ENCODE data around the gene HNRNPF.
"Not testable (repeated sequence)": the region's sequence is repeated elsewhere in the genome, so short reads cannot be mapped to it uniquely, and the experiment has no call there.

Gene HNRNPF, protein sequence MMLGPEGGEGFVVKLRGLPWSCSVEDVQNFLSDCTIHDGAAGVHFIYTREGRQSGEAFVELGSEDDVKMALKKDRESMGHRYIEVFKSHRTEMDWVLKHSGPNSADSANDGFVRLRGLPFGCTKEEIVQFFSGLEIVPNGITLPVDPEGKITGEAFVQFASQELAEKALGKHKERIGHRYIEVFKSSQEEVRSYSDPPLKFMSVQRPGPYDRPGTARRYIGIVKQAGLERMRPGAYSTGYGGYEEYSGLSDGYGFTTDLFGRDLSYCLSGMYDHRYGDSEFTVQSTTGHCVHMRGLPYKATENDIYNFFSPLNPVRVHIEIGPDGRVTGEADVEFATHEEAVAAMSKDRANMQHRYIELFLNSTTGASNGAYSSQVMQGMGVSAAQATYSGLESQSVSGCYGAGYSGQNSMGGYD

DNA sequence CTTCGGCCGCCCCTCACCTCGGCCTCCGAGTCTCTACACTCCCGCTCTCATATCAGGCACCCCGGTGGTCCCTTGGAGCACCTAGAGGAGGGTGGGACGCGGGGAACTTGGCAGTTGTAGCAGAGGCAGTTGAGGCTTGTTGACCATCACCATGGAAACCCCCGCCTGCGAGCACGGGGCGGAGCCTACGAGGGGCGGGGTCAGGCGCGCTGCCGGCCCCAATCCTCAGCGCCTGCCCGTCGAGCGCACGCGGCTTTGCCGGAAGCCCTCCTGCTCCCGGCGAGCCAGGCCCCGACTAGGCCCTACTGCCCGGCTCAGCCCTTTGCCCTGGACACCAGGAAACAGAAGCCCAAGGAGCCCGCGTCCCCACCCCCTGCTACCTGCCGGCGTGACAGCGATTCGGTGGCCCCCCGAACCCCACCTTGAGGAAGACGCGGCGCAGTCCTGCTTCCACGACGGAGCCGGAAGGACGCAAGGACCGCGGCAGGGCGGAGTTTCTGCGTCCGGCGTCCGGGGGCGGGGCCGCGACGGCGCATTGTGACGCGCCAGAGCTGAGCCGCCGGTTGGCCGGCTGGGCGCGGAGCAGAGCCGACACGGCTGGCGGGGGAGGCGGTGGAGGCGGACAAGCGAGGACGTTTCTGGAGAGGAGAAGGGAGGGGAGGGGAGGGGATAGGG is at the start of gene HNRNPF:
Gene HNRNPF (minus strand): TSS at position 477 of the 675 bp plus-strand sequence. CDS start 21,302 bp downstream, outside the sequence.
- Mint-ChIP-seq H3K27me3 (no peaks in the 10 kb centered on the region), H3K4me3 (peak within 1 kb of the TSS; percentile 98), H3K9me3 (ENCODE audit: low read depth) (no peaks in the 10 kb centered on the region), H3K27ac (peak within 1 kb of the TSS; percentile 100), H3K36me3 (peaks cover 7% of the 10 kb centered on the region), H3K4me1 (ENCODE audit: low read depth) (peaks cover 22% of the 10 kb centered on the region)

DNA sequence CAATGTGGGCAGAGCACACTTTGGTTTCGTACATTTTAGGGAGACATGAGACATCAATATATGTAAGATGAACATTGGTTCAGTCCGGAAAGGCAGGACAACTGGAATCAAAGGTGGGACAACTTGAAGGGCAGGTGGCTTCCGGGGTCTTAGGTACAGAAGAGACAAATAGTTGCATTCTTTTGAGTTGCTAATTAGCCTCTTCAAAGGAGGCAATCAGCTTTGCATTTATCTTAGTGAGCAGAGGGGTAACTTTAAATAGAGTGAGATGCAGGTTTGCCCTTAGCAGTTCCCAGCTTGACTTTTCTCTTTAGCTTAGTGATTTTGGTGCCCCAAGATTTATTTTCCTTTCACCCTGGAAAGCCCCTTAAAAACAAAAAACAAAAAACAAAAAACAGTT is 49.2 kb upstream of the HNRNPF start:
- no peaks in the 10 kb centered on the region for H3K36me3 Mint-ChIP-seq
- no peaks in the 10 kb centered on the region for H3K9me3 Mint-ChIP-seq (ENCODE audit: low read depth)
- no peak overlapping the region for H3K27ac Mint-ChIP-seq
- no peak overlapping the region for H3K4me3 Mint-ChIP-seq
- H3K4me1 Mint-ChIP-seq (ENCODE audit: low read depth): peaks cover 41% of the 10 kb centered on the region
- H3K27me3 Mint-ChIP-seq: no peaks in the 10 kb centered on the region

DNA sequence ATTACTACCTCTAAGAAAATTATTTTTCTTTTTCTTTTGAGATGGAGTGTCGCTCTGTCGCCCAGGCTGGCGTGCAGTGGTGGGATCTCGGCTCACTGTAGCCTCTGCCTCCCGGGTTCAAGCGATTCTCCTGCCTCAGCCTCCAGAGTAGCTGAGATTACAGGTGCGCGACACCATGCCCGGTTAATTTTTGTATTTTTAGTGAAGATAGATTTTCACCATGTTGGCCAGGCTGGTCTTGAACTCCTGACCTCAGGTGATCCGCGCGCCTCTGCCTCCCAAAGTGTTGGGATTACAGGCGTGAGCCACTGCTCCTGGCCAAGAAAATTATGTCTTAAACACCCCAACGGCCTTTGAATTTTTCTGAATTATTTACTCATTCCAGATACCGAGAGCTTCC is 47.6 kb upstream of the HNRNPF start:
- not testable (repeated sequence) for H3K36me3 Mint-ChIP-seq; H3K27me3 Mint-ChIP-seq; H3K9me3 Mint-ChIP-seq (ENCODE audit: low read depth)
- Mint-ChIP-seq H3K4me3 (peak overlapping the region; percentile 92), H3K27ac (peak overlapping the region; percentile 96), H3K4me1 (ENCODE audit: low read depth) (peaks cover 52% of the 10 kb centered on the region)

DNA sequence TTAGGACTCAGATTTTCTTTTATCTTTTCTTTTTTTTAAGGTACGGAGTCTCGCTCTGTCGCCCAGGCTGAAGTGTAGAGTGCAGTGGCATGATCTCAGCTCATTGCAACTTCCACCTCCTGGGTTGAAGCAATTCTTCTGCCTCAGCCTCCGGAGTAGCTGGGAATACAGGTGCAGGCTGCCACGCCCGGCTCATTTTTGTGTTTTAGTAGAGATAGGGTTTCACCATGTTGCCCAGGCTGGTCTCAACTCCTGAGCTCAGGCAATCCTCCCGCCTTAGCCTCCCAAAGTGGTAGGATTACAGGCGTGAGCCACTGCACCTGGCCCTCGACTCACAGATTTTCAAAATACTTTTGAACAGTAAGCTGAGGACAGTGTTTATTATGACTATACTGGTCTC is 45.0 kb upstream of the HNRNPF start:
- Mint-ChIP-seq H3K4me3 (peak overlapping the region; percentile 92), H3K27ac (peak overlapping the region; percentile 87), H3K4me1 (ENCODE audit: low read depth) (peaks cover 52% of the 10 kb centered on the region)
- not testable (repeated sequence) for H3K9me3 Mint-ChIP-seq (ENCODE audit: low read depth); H3K27me3 Mint-ChIP-seq; H3K36me3 Mint-ChIP-seq

DNA sequence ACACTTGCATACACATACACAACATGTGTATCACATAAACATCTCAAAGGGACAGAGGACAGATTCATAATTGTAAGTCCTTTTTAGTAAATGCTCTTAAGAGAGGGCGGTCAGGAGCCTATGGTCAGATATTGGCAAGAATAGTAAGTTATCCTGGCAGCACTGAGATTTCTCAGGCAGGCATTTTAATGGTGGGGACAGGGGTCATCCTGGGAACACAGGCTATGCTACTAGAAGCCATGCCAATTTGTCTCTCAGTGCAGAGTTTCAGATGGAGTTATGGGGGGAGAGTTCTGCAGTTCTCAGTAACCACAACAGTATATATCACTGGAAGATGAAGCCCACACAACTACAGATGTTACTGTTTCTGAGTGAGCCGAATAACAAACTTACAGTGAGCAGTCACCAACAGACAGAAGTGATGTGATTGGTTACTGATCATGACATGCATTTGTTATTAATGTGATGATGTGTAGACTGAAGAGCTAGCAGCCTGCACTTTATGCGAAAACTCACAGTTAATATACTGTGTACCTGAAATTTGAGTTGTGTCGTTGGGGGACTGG is 44.4 kb upstream of the HNRNPF start:
- H3K4me1 Mint-ChIP-seq (ENCODE audit: low read depth): peaks cover 46% of the 10 kb centered on the region
- H3K9me3 Mint-ChIP-seq (ENCODE audit: low read depth): no peaks in the 10 kb centered on the region
- no peaks in the 10 kb centered on the region for H3K27me3 Mint-ChIP-seq
- peak overlapping the region; percentile 78 for H3K4me3 Mint-ChIP-seq
- no peaks in the 10 kb centered on the region for H3K36me3 Mint-ChIP-seq
- peak overlapping the region; percentile 86 for H3K27ac Mint-ChIP-seq

DNA sequence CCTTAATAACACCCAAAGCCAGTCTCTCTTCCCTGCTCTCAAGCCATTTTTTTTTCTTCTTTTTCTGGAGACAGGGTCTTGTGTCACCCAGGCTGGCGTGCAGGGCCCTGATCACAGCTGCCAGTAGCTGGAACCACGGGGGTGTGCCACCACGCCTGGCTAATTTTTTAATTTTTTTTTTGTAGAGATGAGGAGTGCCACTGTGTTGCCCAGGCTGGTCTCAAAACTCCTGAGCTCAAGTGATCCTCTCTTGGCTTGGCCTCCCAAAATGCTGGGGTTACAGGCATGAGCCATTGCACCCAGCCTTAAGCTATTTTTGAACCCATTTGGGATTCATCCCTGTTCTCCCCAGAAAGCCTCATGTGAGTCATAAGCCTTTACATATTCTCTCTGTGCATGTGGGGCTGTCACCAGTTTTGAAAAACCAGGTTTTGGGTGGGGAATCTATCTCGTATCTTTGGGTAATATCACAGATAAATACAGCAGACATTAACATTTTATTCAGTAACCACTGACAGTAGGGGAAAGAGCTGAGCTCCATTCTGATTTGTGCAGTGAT is 43.4 kb upstream of the HNRNPF start:
- H3K27ac Mint-ChIP-seq: peak overlapping the region; percentile 86
- no peaks in the 10 kb centered on the region for H3K27me3 Mint-ChIP-seq
- peak overlapping the region; percentile 78 for H3K4me3 Mint-ChIP-seq
- H3K36me3 Mint-ChIP-seq: peaks cover 2% of the 10 kb centered on the region
- H3K9me3 Mint-ChIP-seq (ENCODE audit: low read depth): no peaks in the 10 kb centered on the region
- H3K4me1 Mint-ChIP-seq (ENCODE audit: low read depth): peaks cover 44% of the 10 kb centered on the region

DNA sequence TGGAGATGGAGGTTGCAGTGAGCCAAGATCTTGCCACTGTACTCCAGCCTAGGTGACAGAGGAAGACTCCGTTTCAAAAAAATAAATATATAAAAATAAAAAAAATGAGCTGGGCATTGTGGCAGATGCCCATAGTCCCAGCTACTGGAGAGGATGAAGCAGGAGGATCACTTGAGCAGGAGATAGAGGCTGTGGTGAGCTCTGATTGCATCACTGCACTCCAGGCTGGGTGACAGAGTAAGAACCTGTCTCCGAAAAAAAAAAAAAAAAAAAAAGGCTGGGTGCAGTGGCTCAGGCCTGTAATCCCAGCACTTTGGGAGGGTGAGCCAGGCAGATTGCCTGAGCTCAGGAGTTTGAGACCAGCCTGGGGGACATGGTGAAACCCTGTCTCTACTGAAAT is 39.8 kb upstream of the HNRNPF start:
- no peaks in the 10 kb centered on the region for H3K27me3 Mint-ChIP-seq
- H3K4me1 Mint-ChIP-seq (ENCODE audit: low read depth): peaks cover 23% of the 10 kb centered on the region
- no peak overlapping the region for H3K4me3 Mint-ChIP-seq
- peaks cover 6% of the 10 kb centered on the region for H3K36me3 Mint-ChIP-seq
- no peaks in the 10 kb centered on the region for H3K9me3 Mint-ChIP-seq (ENCODE audit: low read depth)
- H3K27ac Mint-ChIP-seq: no peak overlapping the region

DNA sequence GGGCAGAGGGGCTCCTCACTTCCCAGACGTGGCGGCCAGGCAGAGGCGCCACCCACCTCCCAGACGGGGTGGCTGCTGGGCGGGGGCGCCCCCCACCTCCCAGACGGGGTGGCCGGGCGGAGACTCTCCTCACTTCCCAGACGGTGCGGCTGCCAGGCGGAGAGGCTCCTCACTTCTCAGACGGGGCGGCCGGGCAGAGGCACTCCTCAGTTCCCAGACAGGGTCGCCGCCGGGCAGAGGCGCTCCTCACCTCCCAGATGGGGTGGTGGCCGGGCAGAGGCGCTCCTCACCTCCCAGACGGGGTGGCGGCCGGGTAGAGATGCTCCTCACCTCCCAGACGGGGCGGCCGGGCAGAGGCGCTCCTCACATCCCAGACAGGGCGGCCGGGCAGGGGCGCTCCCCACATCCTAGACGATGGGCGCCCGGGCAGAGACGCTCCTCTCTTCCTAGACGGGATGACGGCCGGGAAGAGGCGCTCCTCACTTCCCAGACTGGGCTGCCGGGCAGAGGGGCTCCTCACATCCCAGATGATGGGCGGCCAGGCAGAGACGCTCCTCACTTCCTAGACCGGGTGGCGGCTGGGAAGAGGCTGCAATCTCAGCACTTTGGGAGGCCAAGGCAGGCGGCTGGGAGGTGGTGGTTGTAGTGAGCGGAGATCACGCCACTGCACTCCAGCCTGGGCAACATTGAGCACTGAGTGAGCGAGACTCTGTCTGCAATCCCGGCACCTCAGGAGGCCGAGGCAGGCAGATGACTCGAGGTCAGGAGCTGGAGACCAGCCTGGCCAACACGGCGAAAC is 37.4 kb upstream of the HNRNPF start:
- H3K9me3 Mint-ChIP-seq (ENCODE audit: low read depth); H3K4me1 Mint-ChIP-seq (ENCODE audit: low read depth); H3K36me3 Mint-ChIP-seq; H3K27me3 Mint-ChIP-seq; H3K4me3 Mint-ChIP-seq; H3K27ac Mint-ChIP-seq: not testable (repeated sequence)

DNA sequence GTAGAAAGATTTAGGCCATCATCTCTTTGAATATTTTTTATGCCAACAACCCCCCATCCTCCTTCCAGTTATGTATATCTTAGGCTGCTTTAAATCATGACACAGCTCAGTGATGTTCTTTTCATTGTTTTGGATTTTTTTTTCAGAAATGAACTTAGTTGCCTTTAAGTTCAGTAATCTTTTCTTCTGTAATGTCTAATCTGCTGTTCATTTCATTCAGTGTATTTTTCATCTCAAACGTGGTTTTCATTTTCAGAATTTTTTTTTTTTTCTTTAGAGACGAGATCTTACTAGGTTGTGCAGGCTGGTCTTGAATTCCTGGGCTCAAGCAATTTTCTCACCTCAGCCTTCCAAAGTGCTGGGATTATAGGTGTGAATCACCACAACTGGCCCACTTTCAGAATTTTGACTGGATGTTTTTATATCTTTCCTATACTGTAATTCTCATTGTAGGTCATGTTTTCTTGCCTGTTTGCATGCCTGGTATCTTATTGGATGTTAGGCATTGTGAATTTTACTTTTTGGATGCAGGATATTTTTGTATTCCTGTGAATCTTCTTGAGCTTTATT is 36.0 kb upstream of the HNRNPF start:
- Mint-ChIP-seq H3K4me1 (ENCODE audit: low read depth) (peaks cover 1% of the 10 kb centered on the region), H3K36me3 (peaks cover 6% of the 10 kb centered on the region), H3K27me3 (no peaks in the 10 kb centered on the region), H3K4me3 (no peak overlapping the region), H3K27ac (no peak overlapping the region), H3K9me3 (ENCODE audit: low read depth) (no peaks in the 10 kb centered on the region)

DNA sequence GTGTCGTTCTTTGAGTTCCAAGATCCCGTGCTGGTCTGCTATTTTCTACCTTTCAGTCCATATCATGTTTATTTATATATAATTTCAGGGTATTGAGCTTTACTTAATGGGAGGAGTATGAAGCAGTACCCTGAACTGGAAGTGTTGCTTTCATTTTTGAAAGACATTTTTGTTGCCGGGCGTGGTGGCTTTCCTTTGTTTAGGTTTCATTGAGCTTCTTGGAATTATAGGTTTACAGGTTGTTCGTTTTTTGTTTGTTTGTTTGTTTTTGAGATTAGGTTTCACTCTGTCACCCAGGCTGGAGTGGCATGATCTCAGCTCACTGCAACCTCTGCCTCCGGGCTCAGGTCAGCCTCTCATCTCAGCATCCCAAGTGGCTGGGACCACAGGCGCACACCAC is 35.3 kb upstream of the HNRNPF start:
- Mint-ChIP-seq H3K27me3 (no peaks in the 10 kb centered on the region), H3K9me3 (ENCODE audit: low read depth) (no peaks in the 10 kb centered on the region), H3K27ac (peak overlapping the region; percentile 28), H3K4me3 (no peak overlapping the region), H3K4me1 (ENCODE audit: low read depth) (peaks cover 1% of the 10 kb centered on the region), H3K36me3 (peaks cover 6% of the 10 kb centered on the region)

DNA sequence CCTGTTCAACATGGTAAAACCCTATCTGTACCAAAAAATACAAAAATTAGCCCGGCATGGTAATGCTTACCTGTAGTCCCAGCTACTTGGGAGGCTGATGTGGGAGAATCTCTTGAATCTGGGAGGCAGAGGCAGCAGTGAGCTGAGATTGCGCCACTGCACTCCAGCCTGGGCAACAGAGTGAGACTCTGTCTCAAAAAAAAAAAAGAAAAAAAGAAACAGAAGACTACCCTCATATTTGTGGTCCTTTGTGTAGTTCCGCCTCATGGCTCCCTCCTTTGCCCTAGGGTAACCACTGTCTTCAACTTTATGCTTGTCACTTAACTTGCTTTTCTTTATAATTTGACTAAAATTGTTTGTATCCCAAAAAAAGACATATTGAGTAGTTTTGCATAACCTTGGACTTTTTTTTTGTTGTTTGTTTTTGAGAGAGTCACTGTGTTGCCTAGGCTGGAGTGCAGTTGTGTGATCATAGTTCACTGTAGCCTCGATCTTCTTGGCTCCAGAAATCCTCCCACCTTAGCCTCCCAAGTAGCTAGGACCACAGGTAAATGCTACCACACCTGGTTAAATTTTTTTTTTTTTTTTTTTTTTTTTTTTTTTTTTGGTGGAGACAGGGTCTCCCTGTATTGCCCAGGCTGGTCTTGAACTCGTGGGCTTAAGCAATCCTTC is 31.6 kb upstream of the HNRNPF start:
- peaks cover 3% of the 10 kb centered on the region for H3K36me3 Mint-ChIP-seq
- no peak overlapping the region for H3K27ac Mint-ChIP-seq
- peaks cover 13% of the 10 kb centered on the region for H3K4me1 Mint-ChIP-seq (ENCODE audit: low read depth)
- H3K4me3 Mint-ChIP-seq: no peak overlapping the region
- no peaks in the 10 kb centered on the region for H3K27me3 Mint-ChIP-seq
- H3K9me3 Mint-ChIP-seq (ENCODE audit: low read depth): no peaks in the 10 kb centered on the region

DNA sequence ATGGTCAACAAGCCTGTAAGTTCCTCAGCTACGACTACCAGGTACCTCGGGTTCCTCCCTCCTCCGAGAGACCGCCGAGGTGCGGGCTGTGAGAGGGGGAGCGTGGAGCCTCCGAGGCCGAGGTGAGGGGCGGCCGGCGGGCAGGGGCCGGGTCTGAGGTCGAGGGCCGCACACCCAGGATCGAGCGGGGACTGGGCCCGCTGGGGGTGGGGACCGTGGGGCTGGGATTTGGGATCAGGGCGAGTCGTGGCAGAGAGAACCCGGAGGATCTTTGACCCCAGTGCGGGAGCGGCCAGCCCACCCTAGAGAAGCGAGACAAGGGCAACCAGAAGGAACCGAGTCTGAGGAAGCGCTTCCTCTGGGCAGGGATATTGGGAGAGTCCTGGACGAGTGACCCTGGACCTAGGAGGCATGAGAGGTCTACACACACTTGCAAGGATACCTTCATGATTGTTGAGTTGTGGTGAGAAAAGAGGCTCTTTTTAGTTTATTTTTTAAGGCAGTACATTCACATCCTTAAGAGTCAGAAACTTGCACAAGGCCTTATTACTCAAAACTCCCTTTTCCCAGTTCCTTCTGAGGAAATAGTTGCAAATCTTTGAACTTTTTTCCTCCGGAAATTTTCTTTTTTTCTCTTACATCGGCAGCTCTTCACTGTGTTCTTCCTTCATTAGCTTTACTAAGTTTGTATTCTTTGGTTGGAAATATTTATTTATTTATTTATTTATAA is 28.3 kb upstream of the HNRNPF start:
- no peaks in the 10 kb centered on the region for H3K36me3 Mint-ChIP-seq

DNA sequence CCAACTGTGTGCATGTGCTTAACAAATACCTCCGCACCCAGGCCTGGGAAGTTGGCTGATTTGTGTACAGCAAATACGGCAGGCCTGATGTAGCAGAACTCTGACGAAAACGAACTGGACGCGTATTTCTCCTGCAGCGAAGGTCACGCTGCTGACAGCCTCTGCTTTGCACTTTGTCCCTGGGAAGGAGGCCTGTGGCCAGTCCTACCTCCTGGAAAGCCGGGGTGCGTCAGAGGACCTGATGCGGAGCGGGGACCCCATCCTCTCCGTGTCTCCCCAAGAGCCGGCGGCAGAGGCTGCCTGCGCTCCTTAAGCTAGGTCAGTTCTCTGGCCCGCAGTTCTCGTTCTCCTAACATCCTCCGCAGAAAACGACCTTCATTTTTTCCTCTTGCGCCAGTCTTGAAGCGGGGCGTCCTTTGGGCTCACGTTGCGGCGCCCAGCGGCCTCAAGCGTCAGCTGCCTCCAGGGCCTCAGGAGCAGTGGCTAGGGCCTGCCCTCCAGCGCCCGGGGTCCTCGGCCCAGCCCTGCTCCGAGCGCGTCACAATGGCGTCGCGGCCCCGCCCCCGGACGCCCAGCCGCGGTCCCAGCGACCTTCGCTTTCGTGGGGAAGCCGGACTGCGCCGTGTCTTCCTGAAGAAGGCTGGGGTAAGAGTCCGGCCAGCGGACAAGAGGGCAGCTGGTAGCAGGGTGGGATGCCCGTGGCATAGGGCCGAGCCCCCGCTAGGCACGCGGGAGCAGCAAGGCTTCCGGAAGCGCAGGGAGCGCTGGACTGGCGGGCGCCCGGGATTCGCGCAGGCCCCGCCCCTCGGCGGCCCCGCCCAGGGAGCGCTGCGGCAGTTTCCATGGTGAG is 27.5 kb upstream of the HNRNPF start, which contains the start of gene ZNF487:
Gene ZNF487 (plus strand): TSS at position 821 of the 850 bp plus-strand sequence. CDS start 38,703 bp downstream, outside the sequence.
- Mint-ChIP-seq H3K27me3 (no peaks in the 10 kb centered on the region), H3K4me1 (ENCODE audit: low read depth) (peaks cover 17% of the 10 kb centered on the region), H3K9me3 (ENCODE audit: low read depth) (no peaks in the 10 kb centered on the region), H3K4me3 (peak within 1 kb of the TSS; percentile 93), H3K27ac (peak within 1 kb of the TSS; percentile 94), H3K36me3 (no peaks in the 10 kb centered on the region)

More for the DNA sequence above, 28.3 kb upstream of the HNRNPF start:
- Mint-ChIP-seq H3K4me3 (peak overlapping the region; percentile 93), H3K27ac (peak overlapping the region; percentile 70), H3K27me3 (no peaks in the 10 kb centered on the region), H3K9me3 (ENCODE audit: low read depth) (no peaks in the 10 kb centered on the region), H3K4me1 (ENCODE audit: low read depth) (peaks cover 17% of the 10 kb centered on the region)
